GM12892 (cell line): ENCODE data around the gene CENPU.

Source experiments
- POLR2A ChIP-seq: IDR thresholded peaks from 2 replicates; pipeline ENCODE4 v1.6.1; 2011; ENCODE audit warnings: low read depth, low read length, control low read depth
- POLR2AphosphoS5 ChIP-seq: IDR thresholded peaks from 2 replicates; pipeline ENCODE4 v1.6.1; 2011; ENCODE audit warnings: low read depth, low read length, control low read depth
- TAF1 ChIP-seq: IDR thresholded peaks from 2 replicates; pipeline ENCODE4 v1.6.1; 2011; ENCODE audit warnings: low read depth, mild to moderate bottlenecking, control low read depth, low read length, borderline replicate concordance

- TF ChIP-seq POLR2A = peak; percentile 29; the same call in 1 of the 2 replicates
- 0 out of 2 replicates have a peak, but pooled peaks have one; percentile 28 for TF ChIP-seq POLR2AphosphoS5
- TF ChIP-seq TAF1 = no peak
These were observed 44.4 kb upstream of the CENPU start for GRCh38 chr4:184778325-184778724.
